WTC11 (cell line): Measurements from ENCODE around the gene KCNE1. TPM values are rescaled to one million over a fixed set of nuclear protein-coding genes. Genes with fewer than 3 reads are reported as not detected.
A peak's percentile ranks its signal among the peaks of the same experiment; 100 is the strongest.
"Not testable (repeated sequence)": the region's sequence is repeated elsewhere in the genome, so short reads cannot be mapped to it uniquely, and the experiment has no call there.

Source experiments
- ATAC-seq: fragments of 200-7000 bp; cut with Tn5 transposase; 2 replicates; pipeline ENCODE4 v1.10.0; 2021; ENCODE audit warnings: mild to moderate bottlenecking, moderate library complexity
- CTCF ChIA-PET: fragments of 300-600 bp; sonication (Branson Sonifier 250); formaldehyde crosslinking; loops from one replicate; lab custom pipeline; 2021; ENCODE audit warnings: antibody characterized with exemption; lab: Charles Lee
- POLR2A ChIA-PET: fragments of 350-600 bp; sonication (Branson Sonifier 250); formaldehyde crosslinking; loops from one replicate; lab custom pipeline; 2021; ENCODE audit warnings: antibody characterized with exemption; lab: Charles Lee
- DNase-seq: peaks from one replicate; pipeline ENCODE4 v3.0.0; 2021; ENCODE audit warnings: low spot score
- H3K27ac Mint-ChIP-seq: 2 replicates; pipeline ENCODE4 v1.8.0; 2021; ENCODE audit warnings: mixed read lengths
- H3K27me3 Mint-ChIP-seq: 2 replicates; pipeline ENCODE4 v1.8.0; 2021; ENCODE audit warnings: low read depth, mild to moderate bottlenecking, moderate library complexity, mixed read lengths
- H3K36me3 Mint-ChIP-seq: 2 replicates; pipeline ENCODE4 v1.8.0; 2021; ENCODE audit warnings: mixed read lengths
- H3K4me1 Mint-ChIP-seq: 2 replicates; pipeline ENCODE4 v1.8.0; 2022; ENCODE audit warnings: mixed read lengths
- H3K4me3 Mint-ChIP-seq: 2 replicates; pipeline ENCODE4 v1.8.0; 2021; ENCODE audit warnings: mild to moderate bottlenecking, moderate library complexity, mixed read lengths
- H3K9me3 Mint-ChIP-seq: 2 replicates; pipeline ENCODE4 v1.8.0; 2021; ENCODE audit warnings: mixed read lengths
- total RNA-seq: library from RNA; stranded (reverse); gene quantifications from 3 replicates; pipeline ENCODE4 v1.2.3, GENCODE V29; 2021

Gene KCNE1
- total RNA-seq, 1 experiment from 2014 or later = 0.37 TPM

DNA sequence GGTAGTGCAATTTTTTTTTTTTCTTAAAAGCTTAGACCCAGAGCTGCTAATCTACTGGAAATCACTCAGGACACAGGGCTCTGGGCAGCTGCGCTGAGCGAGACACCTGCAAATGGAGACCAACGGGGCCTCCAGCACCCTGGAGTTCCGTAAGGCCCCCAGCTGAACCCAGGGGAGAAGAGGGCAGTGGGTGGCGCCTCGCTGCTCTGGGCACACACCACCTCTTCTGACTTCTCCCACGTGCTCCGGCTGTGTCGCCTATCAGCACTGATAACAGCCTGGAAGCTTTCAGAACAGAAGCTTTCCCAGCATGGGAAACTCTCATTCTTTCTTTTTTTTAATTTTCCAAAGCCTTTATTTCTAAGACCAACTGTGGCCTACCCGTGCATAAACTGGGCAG is 56.4 kb downstream of the KCNE1 start:
- H3K4me1 Mint-ChIP-seq, H3K27me3 Mint-ChIP-seq, CTCF ChIA-PET, ATAC-seq, H3K27ac Mint-ChIP-seq, H3K36me3 Mint-ChIP-seq, DNase-seq, H3K4me3 Mint-ChIP-seq, H3K9me3 Mint-ChIP-seq, POLR2A ChIA-PET: not testable (repeated sequence)

DNA sequence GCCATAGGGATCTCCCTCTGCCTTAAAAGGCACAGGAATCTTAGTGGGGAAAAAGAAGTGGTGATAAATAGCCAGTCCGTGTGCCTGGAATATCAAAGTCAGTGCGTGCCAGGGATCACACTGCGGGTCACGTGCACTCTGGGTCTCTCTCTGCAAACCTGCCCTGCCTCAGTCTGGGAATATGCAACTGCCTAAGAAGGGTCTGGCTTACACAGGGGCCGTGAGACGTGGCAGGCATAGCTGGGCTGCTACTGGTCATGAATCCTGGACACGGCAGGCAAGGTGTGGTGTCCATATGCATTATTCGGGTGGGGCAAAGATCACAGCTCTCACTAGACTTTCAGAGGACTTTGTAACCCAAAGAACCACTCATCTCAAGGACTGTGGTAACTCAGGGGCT is 65.0 kb downstream of the KCNE1 start:
- POLR2A ChIA-PET, CTCF ChIA-PET, H3K27me3 Mint-ChIP-seq, H3K36me3 Mint-ChIP-seq, H3K9me3 Mint-ChIP-seq, H3K4me3 Mint-ChIP-seq, H3K4me1 Mint-ChIP-seq, ATAC-seq, DNase-seq, H3K27ac Mint-ChIP-seq: not testable (repeated sequence)

DNA sequence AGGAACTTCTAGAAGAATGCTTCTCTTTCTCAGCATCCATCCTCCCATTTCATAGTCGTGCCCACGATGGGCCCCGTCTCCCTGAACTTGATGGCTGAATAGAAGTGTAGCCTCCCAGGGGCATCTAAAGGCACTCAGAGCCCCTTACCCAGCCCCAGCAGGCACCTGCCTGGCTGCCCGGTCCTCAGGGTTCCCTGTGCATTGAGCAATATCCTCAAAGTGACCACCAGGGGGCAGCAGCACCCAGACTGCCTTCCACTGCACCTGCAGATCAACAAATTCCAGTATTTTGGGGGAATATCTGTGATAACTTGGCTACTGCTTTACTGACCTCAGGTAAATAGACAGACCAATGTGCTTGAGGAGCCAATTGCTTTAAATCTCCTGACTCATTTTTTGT is 68.5 kb downstream of the KCNE1 start:
- H3K27me3 Mint-ChIP-seq, H3K27ac Mint-ChIP-seq, H3K4me1 Mint-ChIP-seq, H3K9me3 Mint-ChIP-seq, POLR2A ChIA-PET, H3K4me3 Mint-ChIP-seq, H3K36me3 Mint-ChIP-seq, CTCF ChIA-PET, DNase-seq: not testable (repeated sequence)
- ATAC-seq = peak; percentile 69

DNA sequence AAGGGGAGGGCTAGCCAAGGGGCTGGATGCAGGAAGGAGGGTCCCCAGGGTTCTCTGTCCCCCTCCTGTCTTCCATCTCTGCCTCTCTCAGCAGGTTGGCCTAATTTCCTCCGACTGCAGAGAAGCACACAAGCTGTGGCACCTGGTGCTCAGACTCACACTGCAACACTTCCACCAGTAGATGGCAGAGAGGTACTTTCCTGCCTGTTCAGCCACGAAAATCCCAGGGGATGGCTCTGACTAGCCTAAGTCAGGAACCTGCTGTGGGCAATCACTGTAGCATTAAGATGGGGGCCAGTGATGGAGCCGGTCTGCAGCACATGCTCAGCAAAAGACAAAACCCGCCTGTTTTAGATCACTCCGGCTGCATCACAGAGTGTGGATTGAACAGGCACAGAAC is 82.3 kb downstream of the KCNE1 start:
- H3K9me3 Mint-ChIP-seq, H3K4me1 Mint-ChIP-seq, CTCF ChIA-PET, H3K4me3 Mint-ChIP-seq, POLR2A ChIA-PET, H3K27ac Mint-ChIP-seq, H3K36me3 Mint-ChIP-seq, DNase-seq, H3K27me3 Mint-ChIP-seq: not testable (repeated sequence)
- ATAC-seq = peak; percentile 97

DNA sequence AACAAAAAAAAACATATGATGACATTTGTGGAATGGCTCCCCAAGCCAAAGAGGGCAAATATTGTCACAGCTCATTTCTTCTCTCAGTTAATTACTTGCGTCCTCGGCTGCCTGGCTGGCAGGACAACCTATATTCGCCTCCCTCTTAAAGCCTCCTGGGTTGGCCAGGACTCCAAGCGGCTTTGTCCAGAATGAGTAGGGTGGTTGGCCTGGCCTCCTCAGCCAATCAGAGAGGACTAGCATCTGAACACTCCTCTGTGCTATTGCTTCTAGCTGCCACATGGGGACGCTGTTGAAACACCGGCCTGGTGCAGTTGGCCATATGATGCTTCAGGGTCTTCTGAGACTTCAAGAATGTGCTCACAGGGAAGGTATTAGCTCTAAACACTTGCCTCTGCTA is 83.6 kb downstream of the KCNE1 start:
- DNase-seq, CTCF ChIA-PET, H3K9me3 Mint-ChIP-seq, H3K4me3 Mint-ChIP-seq, H3K27ac Mint-ChIP-seq, H3K36me3 Mint-ChIP-seq, H3K27me3 Mint-ChIP-seq, POLR2A ChIA-PET, H3K4me1 Mint-ChIP-seq: not testable (repeated sequence)
- peak; percentile 75 for ATAC-seq

DNA sequence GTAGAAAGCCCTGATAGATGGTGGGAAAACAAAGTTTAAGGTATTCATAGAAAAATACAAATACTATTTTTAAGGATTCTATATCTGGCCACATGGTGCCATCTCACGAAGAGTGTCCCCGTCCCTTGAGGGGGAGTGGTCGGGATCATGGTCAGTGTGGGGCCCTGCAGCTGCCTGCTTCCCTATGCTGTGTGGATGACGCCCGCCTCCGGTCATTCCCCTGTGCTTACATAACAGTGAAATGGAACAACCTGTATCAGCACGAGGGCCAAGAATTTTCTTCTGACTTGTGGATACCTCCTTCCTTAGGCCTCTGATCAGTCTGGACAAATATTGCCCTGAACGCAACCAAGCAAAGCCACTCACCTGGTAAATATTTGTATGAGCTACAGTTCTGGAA is 84.7 kb downstream of the KCNE1 start:
- ATAC-seq, H3K27me3 Mint-ChIP-seq, DNase-seq, H3K4me3 Mint-ChIP-seq, CTCF ChIA-PET, H3K4me1 Mint-ChIP-seq, H3K27ac Mint-ChIP-seq, H3K36me3 Mint-ChIP-seq, H3K9me3 Mint-ChIP-seq, POLR2A ChIA-PET: not testable (repeated sequence)

DNA sequence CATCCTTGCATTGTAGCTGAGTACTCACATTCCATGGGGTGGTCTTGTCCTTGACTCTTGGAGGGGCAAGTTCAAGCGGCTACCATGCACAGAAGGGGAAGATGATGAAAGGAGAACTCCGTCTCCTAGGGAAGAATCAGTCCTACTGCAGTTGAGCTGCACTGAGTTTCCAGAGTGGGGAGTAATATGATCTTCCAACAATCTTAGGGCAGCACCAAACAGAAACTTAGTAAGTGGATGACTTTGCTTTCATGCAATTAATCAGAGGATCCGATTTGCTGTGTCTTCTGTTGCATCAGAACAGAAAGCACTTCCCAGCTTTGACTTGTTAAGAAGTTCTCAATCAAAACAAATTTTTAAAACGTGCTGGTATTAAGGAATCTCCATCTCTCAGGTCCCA is 88.2 kb downstream of the KCNE1 start, which contains the start of gene SMIM34:
SMIM34 (minus strand) TSS at position 147 of the 400 bp plus-strand sequence; CDS start at position 35, 112 bp downstream.
- H3K4me1 Mint-ChIP-seq, POLR2A ChIA-PET, DNase-seq, H3K36me3 Mint-ChIP-seq, H3K27me3 Mint-ChIP-seq, H3K4me3 Mint-ChIP-seq, ATAC-seq, H3K9me3 Mint-ChIP-seq, H3K27ac Mint-ChIP-seq, CTCF ChIA-PET: not testable (repeated sequence)

DNA sequence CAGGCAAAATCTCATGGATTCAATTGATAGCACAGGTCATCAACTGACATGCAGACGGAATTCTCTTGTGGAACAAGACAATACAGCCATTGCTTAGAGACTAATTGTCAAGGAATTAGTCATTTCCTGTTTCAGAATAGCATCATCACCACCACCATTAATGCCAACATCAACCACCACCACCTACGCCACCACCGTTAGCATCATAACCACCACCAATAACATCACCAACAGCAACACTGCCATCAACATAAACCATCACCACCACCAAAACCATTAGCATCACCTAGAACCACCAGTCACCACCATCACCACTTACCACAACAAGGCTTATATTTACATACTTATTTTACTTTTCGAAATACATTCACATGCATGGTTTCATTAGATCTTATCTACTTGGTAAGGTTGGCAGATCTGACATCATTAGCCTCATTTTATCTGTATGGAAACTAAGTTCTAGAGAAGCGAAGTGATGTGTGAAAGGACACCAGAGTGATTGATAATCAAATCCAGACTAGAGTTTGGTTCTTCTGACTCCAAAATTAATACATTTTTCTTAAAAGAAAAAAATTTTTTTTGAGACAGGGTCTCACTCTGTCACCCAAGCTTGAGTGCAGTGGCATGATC is 94.4 kb downstream of the KCNE1 start:
- H3K9me3 Mint-ChIP-seq, H3K27me3 Mint-ChIP-seq, CTCF ChIA-PET, DNase-seq, H3K36me3 Mint-ChIP-seq, ATAC-seq, H3K27ac Mint-ChIP-seq, H3K4me1 Mint-ChIP-seq, H3K4me3 Mint-ChIP-seq, POLR2A ChIA-PET: not testable (repeated sequence)

DNA sequence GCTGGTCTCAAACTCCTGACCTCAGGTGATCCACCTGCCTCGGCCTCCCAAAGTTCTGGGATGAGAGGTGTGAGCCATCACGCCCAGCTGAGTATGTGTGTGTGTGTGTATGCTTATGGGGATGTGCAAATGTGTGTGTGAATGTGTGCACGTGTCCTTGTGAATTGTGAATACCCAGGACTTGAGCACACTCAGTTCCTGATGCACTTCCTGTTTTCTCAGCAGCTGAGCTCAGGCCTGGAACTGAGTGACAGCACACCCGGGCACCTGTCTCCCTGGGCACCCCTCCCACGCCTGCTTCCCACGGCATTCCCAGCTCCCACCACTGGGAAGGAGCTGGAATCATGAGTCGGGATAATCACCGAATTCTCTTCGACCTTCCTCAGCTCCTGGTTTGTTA is 104.7 kb downstream of the KCNE1 start:
- ATAC-seq, DNase-seq, H3K27ac Mint-ChIP-seq, H3K36me3 Mint-ChIP-seq, H3K27me3 Mint-ChIP-seq, H3K9me3 Mint-ChIP-seq, H3K4me3 Mint-ChIP-seq, CTCF ChIA-PET, POLR2A ChIA-PET, H3K4me1 Mint-ChIP-seq: not testable (repeated sequence)

DNA sequence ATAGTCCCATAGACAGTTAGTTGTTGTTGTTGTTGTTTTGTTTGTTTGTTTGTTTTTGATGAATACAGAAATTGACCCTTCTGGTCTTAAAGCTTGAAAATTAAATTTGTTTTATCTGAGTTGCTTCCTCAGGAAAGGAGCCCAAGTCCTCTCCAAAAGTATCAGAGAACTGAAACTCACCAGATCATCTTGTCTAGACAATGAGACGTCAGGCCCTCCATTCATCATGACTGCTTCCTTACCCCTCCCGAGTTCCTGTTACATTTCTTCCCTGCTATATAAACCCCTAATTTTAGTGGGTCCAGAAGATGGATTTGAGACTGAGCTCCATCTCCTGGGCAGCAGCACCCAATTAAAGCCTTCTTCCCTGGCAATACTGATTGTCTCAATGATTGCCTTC is 105.3 kb downstream of the KCNE1 start:
- H3K9me3 Mint-ChIP-seq, H3K27me3 Mint-ChIP-seq, POLR2A ChIA-PET, H3K36me3 Mint-ChIP-seq, CTCF ChIA-PET, ATAC-seq, H3K4me3 Mint-ChIP-seq, DNase-seq, H3K27ac Mint-ChIP-seq, H3K4me1 Mint-ChIP-seq: not testable (repeated sequence)

DNA sequence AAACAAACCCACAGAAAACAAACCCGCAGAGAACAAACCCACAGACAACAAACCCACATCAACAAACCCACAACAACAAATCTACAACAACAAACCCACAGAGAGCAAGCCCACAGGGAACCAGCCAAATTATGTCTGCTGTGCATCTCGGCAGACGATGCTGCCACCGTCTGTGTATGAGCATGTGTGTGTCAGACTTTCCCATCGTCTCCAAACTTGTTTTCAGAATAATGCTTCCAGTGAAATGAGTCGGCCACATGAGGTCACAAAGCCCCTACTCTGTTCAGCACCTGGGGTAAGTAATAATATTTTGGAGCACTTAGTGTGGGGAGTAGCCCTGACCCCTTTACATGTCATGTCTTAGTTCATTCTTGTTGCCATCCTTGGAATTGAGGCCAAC is 105.9 kb downstream of the KCNE1 start:
- H3K4me1 Mint-ChIP-seq, H3K36me3 Mint-ChIP-seq, H3K27ac Mint-ChIP-seq, H3K9me3 Mint-ChIP-seq, CTCF ChIA-PET, H3K27me3 Mint-ChIP-seq, H3K4me3 Mint-ChIP-seq, ATAC-seq, POLR2A ChIA-PET, DNase-seq: not testable (repeated sequence)

DNA sequence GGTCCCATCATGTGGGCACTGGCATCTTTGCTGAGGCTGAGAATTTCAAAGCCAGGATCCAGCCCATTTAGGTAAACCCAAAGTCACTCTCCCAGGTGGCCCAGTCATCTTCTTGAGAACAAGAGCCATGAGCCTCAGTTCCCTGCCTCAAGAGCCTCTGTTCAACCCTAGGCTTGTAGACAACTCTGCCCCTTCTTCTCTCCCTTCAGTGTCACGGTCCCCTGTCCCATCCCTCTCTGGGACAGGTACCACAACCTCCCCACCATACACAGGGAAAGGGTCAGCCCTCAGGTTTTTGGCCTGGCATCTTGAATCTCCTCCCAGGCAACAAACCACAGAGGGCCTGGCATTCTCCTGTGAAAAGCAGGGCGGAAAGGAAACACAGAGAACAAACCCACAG is 106.3 kb downstream of the KCNE1 start:
- H3K4me1 Mint-ChIP-seq, ATAC-seq, H3K27ac Mint-ChIP-seq, DNase-seq, H3K9me3 Mint-ChIP-seq, POLR2A ChIA-PET, H3K36me3 Mint-ChIP-seq, H3K4me3 Mint-ChIP-seq, H3K27me3 Mint-ChIP-seq, CTCF ChIA-PET: not testable (repeated sequence)

DNA sequence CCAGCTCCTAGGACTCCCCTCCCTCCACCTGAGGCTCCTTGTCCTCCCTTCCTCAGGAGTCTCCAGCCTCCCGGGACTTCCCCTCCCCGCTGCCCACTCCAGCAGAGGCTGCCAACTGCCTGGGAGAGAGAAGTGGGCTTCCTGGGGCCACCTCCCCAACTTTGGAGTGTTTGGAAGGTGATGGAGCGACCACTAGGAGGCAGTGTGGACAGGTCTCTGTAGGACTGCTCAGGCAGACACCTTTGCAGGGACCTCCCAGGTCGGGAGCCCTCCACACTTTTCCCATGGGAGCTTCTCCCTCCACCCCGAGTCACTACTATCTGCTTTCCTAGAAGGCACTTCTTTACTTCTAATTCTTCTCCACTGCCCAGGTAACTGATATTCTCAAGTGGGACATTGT is 107.3 kb downstream of the KCNE1 start:
- CTCF ChIA-PET, H3K9me3 Mint-ChIP-seq, H3K4me1 Mint-ChIP-seq, POLR2A ChIA-PET, DNase-seq, H3K27ac Mint-ChIP-seq, H3K27me3 Mint-ChIP-seq, H3K36me3 Mint-ChIP-seq, H3K4me3 Mint-ChIP-seq: not testable (repeated sequence)
- ATAC-seq = peak; percentile 89
